Stimulated activated CD8-positive, alpha-beta memory T cell treated with anti-CD3 and anti-CD28 coated beads, Interleukin-7, amount 100 ng/mL, for 1 hour (primary cell): ENCODE data around the gene LCN2.

ENCODE experiments used
- DNase-seq, 2 donors: peaks; one replicate each; pipeline ENCODE4 v3.0.0-alpha.2; 2020; ENCODE audit warnings: low read depth in 2 of 2

Gene LCN2

GRCh38 chr9:128201441-128202369 is 52.5 kb downstream of the LCN2 start:
- DNase-seq = no peak

- no peak for DNase-seq
Measured at GRCh38 chr9:128202648-128203023, 53.4 kb downstream of the LCN2 start.
